Suprapubic skin (tissue), 4 donors: ENCODE measurements around the gene CYSRT1. TPM values are rescaled to one million over a fixed set of nuclear protein-coding genes. Genes with fewer than 3 reads are reported as not detected.

Experiments used
- DNase-seq, 2 donors: peaks; one replicate each; pipeline ENCODE4 v3.0.0-alpha.2; 2019; ENCODE audit warnings: low spot score in 2 of 2
- H3K27ac ChIP-seq: fragments of 200-600 bp; sonication (generic); one replicate; pipeline ENCODE4 v1.5.1; 2019
- H3K27me3 ChIP-seq: fragments of 200-600 bp; sonication (generic); one replicate; pipeline ENCODE4 v1.5.1; 2019
- H3K36me3 ChIP-seq: fragments of 200-600 bp; sonication (generic); one replicate; pipeline ENCODE4 v1.5.1; 2019
- H3K4me1 ChIP-seq: fragments of 200-600 bp; sonication (generic); one replicate; pipeline ENCODE4 v1.5.1; 2019
- H3K4me3 ChIP-seq: fragments of 200-600 bp; sonication (generic); one replicate; pipeline ENCODE4 v1.5.1; 2019; ENCODE audit warnings: mild to moderate bottlenecking
- H3K9me3 ChIP-seq: fragments of 200-600 bp; sonication (generic); one replicate; pipeline ENCODE4 v1.5.1; 2019
- EP300 ChIP-seq: sonication (generic); formaldehyde crosslinking; IDR thresholded peaks from one replicate; pipeline ENCODE4 v1.6.1; 2017; ENCODE audit warnings: antibody characterized with exemption
- POLR2A ChIP-seq, 2 donors: fragments of 450-650 bp; IDR thresholded peaks; one replicate each; pipeline ENCODE4 v1.6.1; 2017; ENCODE audit warnings: antibody characterized with exemption in 2 of 2, mild to moderate bottlenecking in 2 of 2, moderate library complexity in 2 of 2
- POLR2AphosphoS5 ChIP-seq, 3 donors: sonication (generic); formaldehyde crosslinking; IDR thresholded peaks; one replicate each; pipeline ENCODE4 v1.6.1; 2017; ENCODE audit warnings: antibody characterized with exemption in 3 of 3
- WGBS: methylation state at CpG from one replicate; pipeline ENCODE4 v1.1.5; 2018; 5-methylcytosine and 5-hydroxymethylcytosine counted together
- total RNA-seq, 4 donors: library from RNA; depleted of rRNA; stranded (reverse); fragments of >200 nt; gene quantifications; one replicate each; pipeline ENCODE4 v1.1.0, GENCODE V29; 2016
- TF ChIP-seq, protein P1 (sequence below), 2 donors: fragments of 200-600 bp in 1 of 2; fragments of 450-650 bp in 1 of 2; sonication (generic) in 1 of 2; IDR thresholded peaks; one replicate each; pipeline ENCODE4 v1.5.1; 2016 to 2019; ENCODE audit warnings: antibody characterized with exemption in 2 of 2, mild to moderate bottlenecking in 1 of 2, moderate library complexity in 1 of 2

The CYSRT1 gene
- total RNA-seq, 4 donors from 2014 or later: 22.8 to 65.7 (median 44.2) TPM

DNA sequence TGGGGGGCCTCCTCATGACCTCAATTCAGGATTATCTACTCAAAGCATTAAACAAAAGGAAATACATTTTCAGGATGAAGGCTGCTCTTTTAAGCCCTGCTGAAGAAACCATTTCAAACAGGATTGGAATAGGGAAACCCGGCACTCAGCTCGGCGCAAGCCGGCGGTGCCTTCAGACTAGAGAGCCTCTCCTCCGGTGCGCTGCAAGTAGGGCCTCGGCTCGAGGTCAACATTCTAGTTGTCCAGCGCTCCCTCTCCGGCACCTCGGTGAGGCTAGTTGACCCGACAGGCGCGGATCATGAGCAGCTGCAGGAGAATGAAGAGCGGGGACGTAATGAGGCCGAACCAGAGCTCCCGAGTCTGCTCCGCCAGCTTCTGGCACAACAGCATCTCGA, 20.2 kb upstream of the CYSRT1 start:
- Histone ChIP-seq H3K9me3 (no peaks in the 10 kb centered on the region), H3K27me3 (no peaks in the 10 kb centered on the region), H3K27ac (no peak overlapping the region), H3K4me1 (peaks cover 55% of the 10 kb centered on the region), H3K4me3 (peak overlapping the region; percentile 73), H3K36me3 (peaks cover 8% of the 10 kb centered on the region)
- no peak for DNase-seq
- no peak for TF ChIP-seq EP300
- TF ChIP-seq, protein P1, sequence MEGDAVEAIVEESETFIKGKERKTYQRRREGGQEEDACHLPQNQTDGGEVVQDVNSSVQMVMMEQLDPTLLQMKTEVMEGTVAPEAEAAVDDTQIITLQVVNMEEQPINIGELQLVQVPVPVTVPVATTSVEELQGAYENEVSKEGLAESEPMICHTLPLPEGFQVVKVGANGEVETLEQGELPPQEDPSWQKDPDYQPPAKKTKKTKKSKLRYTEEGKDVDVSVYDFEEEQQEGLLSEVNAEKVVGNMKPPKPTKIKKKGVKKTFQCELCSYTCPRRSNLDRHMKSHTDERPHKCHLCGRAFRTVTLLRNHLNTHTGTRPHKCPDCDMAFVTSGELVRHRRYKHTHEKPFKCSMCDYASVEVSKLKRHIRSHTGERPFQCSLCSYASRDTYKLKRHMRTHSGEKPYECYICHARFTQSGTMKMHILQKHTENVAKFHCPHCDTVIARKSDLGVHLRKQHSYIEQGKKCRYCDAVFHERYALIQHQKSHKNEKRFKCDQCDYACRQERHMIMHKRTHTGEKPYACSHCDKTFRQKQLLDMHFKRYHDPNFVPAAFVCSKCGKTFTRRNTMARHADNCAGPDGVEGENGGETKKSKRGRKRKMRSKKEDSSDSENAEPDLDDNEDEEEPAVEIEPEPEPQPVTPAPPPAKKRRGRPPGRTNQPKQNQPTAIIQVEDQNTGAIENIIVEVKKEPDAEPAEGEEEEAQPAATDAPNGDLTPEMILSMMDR (IDR thresholded peaks at IDR 0.05): no peak
- TF ChIP-seq POLR2A (IDR thresholded peaks at IDR 0.05): no peak
- no peak for TF ChIP-seq POLR2AphosphoS5 (IDR thresholded peaks at IDR 0.05)
- 22% methylated on average over 4 of the region's 21 CpGs for WGBS

DNA sequence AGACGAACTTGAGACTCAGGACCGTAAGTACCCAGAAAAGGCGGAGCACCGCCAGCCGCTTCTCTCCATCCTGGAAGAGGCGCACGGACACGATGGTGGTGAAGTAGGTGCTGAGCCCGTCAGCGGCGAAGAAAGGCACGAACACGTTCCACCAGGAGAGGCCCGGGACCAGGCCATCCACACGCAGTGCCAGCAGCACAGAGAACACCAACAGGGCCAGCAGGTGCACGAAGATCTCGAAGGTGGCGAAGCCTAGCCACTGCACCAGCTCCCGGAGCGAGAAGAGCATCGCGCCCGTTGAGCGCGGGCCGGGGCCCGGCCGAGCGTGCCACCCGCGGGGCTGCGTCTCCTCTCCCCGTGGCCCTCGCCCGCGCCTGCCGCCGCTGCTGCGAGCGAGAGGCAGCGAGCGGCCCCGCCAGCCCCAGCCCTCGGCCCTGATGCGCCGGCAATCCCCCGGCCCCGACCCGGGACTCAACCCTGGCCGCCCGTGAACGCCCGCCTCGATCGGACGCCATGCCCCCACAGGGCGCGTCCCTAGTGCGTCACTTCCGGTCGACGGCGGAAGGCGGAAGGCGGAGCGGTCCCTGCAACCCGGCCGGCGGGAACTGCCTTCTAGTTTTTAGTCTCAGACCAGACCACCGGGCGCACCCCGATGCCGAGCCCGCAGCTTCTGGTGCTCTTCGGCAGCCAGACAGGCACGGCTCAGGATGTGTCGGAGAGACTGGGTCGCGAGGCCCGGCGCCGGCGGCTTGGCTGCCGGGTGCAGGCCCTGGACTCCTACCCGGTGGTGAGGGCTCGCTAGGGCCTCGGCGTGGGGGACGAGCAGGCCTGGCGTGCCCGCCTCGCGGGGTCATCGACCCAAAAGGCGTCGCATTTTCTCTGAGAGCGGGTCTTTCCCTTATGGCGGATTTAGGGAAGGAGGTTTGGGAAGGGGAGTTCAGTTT, 19.6 kb upstream of the CYSRT1 start, which contains the start of the genes NDOR1 and TMEM203:
TSS of gene NDOR1 (plus strand) at position 575 of the 944 bp plus-strand sequence. CDS start at position 653, 78 bp downstream.
TSS of gene TMEM203 (minus strand) at position 523 of the 944 bp plus-strand sequence. CDS start at position 289, 234 bp downstream.
- Histone ChIP-seq H3K4me1 (peaks cover 53% of the 10 kb centered on the region), H3K9me3 (no peaks in the 10 kb centered on the region), H3K36me3 (peaks cover 8% of the 10 kb centered on the region), H3K27me3 (no peaks in the 10 kb centered on the region), H3K27ac (peak within 1 kb of the TSS; percentile 86), H3K4me3 (peak within 1 kb of the TSS; percentile 73)
- peak in 2 of 3 donors; percentile 89 to 95 for TF ChIP-seq POLR2AphosphoS5 (IDR thresholded peaks at IDR 0.05)
- peak in 1 of 2 donors; percentile 34 for TF ChIP-seq POLR2A (IDR thresholded peaks at IDR 0.05)
- no peak for TF ChIP-seq EP300
- TF ChIP-seq, protein P1 (IDR thresholded peaks at IDR 0.05): no peak
- WGBS: 0% methylated on average over 22 of the region's 98 CpGs
- peak; percentile 96 for DNase-seq

DNA sequence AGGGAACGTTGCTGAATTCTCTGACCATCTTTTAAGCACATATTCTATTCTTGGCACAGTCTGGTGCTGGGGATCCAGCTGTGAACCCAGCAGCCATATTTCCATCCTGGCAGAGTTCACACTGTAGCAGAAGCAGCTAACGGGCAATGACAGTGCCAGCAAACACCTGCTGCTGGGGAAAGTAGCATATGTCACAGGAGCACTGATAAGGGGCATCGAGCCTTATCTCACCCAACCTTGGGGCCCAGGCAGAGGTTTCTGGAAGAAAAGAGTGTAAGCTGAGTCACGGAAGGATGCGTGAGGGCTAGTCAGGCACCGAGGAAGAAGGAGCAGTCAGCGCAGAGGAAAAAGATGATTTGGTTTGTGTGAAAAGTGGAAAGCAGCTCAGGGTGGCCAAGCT, 18.4 kb upstream of the CYSRT1 start:
- peaks cover 47% of the 10 kb centered on the region for H3K4me1 ChIP-seq
- DNase-seq: no peak
- WGBS: 73% methylated on average over 7 of the region's 7 CpGs
- H3K27me3 ChIP-seq: no peaks in the 10 kb centered on the region
- no peak overlapping the region for H3K27ac ChIP-seq
- H3K36me3 ChIP-seq: peaks cover 8% of the 10 kb centered on the region
- no peaks in the 10 kb centered on the region for H3K9me3 ChIP-seq
- H3K4me3 ChIP-seq: peak overlapping the region; percentile 73
- TF ChIP-seq, protein P1 (IDR thresholded peaks at IDR 0.05): no peak
- no peak for TF ChIP-seq POLR2AphosphoS5 (IDR thresholded peaks at IDR 0.05)
- TF ChIP-seq POLR2A (IDR thresholded peaks at IDR 0.05): no peak
- TF ChIP-seq EP300: no peak

- 78% methylated on average over 13 of the region's 13 CpGs for WGBS
- no peak for DNase-seq
- TF ChIP-seq POLR2AphosphoS5 (IDR thresholded peaks at IDR 0.05) (no peak), POLR2A (IDR thresholded peaks at IDR 0.05) (no peak), EP300 (no peak)
- TF ChIP-seq, protein P1 (IDR thresholded peaks at IDR 0.05): no peak
- Histone ChIP-seq H3K4me3 (no peak overlapping the region), H3K9me3 (no peaks in the 10 kb centered on the region), H3K27ac (no peak overlapping the region), H3K36me3 (peaks cover 18% of the 10 kb centered on the region), H3K27me3 (no peaks in the 10 kb centered on the region), H3K4me1 (peaks cover 7% of the 10 kb centered on the region)
Measured at GRCh38 chr9:137211532-137211931, 13.4 kb upstream of the CYSRT1 start.

- peaks cover 18% of the 10 kb centered on the region for H3K36me3 ChIP-seq
- H3K27ac ChIP-seq: no peak overlapping the region
- no peaks in the 10 kb centered on the region for H3K9me3 ChIP-seq
- no peaks in the 10 kb centered on the region for H3K27me3 ChIP-seq
- TF ChIP-seq EP300: no peak
- no peak for TF ChIP-seq POLR2AphosphoS5 (IDR thresholded peaks at IDR 0.05)
- TF ChIP-seq, protein P1 (IDR thresholded peaks at IDR 0.05): no peak
- no peak for TF ChIP-seq POLR2A (IDR thresholded peaks at IDR 0.05)
- peaks cover 11% of the 10 kb centered on the region for H3K4me1 ChIP-seq
- DNase-seq: no peak
- WGBS: 86% methylated on average over 14 of the region's 21 CpGs
- no peak overlapping the region for H3K4me3 ChIP-seq
Measured at GRCh38 chr9:137212520-137212919, 12.5 kb upstream of the CYSRT1 start.
